NCI-H2196 (cell line): ENCODE results near the gene JAZF1.

Experiments used
- DNase-seq: peaks from one replicate; lab custom pipeline; 2025; ENCODE audit not compliant: unreplicated experiment; lab: John Stamatoyannopoulos, UW

Gene JAZF1

DNA sequence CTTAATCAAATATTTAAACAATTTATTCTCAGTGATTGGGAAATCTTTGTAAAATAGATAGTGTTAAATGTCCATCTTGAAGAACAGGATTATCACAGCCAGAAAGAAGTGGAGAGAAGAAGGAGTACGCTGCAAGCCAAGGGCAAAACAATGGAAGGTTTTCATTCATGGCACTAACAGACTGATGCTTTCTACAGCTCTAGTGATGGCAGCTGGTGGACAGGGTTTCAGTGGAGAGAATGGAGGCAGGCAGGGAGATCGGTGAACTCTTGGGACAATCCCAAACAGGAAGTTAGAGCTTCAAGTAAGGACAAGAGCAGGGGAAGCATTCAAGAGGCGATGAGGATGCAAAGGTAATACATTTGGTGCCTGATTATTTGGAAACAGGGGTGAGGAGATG, 207.0 kb downstream of the JAZF1 start:
- no peak for DNase-seq

DNA sequence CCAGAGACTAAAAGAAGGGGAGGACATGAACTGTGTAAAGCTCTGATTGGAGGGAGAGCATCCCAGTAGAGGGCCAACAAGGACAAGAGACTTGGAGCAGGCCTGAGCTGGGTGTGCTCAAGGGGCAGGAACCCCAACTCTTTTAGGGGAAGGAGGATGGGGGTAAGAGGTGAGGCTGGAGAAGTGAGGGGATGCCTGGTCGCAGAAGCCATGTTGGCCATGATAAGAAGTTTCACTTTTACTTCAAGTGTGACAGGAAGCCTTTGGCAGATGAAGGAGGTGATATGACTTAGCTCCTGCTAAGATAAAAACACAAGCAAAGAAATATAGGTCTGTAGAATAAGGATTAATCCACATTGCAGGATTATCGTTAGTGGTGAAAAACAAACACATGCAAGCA, 208.3 kb downstream of the JAZF1 start:
- no peak for DNase-seq

DNA sequence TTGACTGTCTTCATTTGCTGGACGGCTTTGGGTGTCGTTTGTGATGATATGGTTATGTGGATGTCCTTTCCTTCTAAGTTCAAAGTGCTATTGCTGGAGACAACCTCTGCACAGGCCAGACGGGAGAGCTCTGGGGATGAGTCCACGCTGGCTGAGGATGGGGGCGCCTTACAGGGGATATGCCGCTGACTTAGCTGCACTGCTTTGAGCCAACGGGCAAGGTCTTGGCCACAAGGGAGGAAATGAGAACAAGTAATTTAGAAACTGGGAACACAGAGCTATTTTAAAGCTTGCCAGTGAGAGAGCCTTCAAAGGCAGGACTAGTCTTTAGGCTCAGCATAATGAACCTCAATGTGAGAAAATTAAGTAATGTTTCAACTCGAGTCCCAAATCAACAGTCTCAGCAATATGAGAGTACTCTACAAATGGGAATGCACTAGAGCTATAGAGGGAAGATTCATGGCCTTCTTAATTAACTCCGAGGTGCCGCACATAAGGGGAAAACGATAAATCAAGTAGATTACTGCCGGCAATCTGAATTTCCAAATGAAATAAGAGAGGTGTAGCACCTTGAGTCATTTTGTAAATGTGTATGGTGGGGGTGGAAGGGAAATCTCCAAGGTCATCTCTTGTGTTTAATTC, 209.3 kb downstream of the JAZF1 start:
- DNase-seq: no peak

- DNase-seq: no peak
Observed at GRCh38 chr7:27970350-27970749, 210.2 kb downstream of the JAZF1 start.

GRCh38 chr7:27969346-27969745, 211.2 kb downstream of the JAZF1 start:
- no peak for DNase-seq

GRCh38 chr7:27967639-27968038, 213.0 kb downstream of the JAZF1 start:
- no peak for DNase-seq

DNA sequence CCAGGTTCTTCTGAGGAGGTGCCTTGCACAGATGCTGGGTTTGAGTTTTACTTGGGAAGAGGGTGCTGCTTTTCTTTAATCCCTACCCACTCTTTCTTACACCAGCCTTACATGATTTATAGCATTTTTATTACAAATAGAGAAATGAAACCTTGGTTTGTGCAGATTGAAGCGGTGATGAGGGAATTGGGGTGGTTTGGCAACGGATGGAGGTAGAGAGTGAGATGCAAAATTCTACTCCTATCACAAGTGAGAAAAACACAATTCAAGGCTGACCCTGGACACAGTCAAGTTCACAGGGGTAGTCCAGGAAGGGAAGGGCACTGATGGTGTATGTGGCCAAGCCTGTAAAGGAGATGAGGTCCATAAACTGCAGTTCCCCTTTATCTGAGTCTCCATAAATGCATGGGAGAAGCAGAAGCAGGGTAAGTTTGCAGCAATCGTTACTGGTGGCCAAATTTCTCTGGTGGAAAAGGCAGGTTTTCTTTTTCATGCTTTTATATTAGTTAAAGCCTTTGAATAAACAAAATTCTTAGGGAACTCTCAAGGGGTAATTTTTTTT, 214.3 kb downstream of the JAZF1 start:
- no peak for DNase-seq

DNA sequence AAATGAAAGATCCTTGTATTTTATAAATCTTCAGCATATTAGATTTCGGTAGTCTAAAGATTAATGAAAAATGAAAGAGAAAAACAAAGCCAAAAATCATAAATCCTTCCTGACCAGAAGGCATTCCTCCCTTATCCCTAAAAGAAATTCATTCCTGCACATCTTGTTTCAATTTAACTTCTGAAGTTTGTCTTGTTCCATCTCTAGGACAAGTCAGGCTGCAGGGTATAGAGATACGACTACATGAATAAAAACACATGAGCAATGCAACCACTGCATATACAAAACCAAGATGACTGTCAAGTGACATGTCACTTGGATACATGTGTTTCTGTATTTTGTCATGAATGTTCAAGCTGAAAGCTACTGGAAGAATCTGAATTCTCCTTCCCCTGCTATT, 214.9 kb downstream of the JAZF1 start:
- DNase-seq: no peak

- DNase-seq: no peak
Observed at GRCh38 chr7:27964820-27965219, 215.8 kb downstream of the JAZF1 start.

GRCh38 chr7:27963056-27963455, 217.5 kb downstream of the JAZF1 start:
- DNase-seq: no peak

GRCh38 chr7:27962273-27962672, 218.3 kb downstream of the JAZF1 start:
- DNase-seq: no peak

GRCh38 chr7:27961255-27961654, 219.3 kb downstream of the JAZF1 start:
- no peak for DNase-seq

DNA sequence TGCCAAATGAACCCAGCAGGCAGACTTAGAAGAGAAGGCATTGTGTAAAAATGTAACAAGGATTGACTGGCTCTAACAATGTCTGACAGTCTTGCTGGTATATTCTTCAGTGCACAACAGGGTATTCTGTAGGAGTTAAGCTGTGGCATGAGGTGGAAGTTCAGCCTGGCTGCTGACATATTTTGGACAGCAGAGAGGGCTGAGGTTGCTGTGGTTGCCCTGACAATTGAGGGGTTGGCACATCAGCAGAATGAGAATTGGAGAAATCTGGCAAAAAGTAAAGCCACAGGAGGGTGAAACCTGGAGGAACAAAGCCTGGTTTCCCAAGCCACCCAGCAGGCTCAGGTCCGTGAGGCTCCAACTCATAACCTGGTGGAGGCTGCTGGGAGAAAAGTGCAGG, 220.2 kb downstream of the JAZF1 start:
- no peak for DNase-seq

DNA sequence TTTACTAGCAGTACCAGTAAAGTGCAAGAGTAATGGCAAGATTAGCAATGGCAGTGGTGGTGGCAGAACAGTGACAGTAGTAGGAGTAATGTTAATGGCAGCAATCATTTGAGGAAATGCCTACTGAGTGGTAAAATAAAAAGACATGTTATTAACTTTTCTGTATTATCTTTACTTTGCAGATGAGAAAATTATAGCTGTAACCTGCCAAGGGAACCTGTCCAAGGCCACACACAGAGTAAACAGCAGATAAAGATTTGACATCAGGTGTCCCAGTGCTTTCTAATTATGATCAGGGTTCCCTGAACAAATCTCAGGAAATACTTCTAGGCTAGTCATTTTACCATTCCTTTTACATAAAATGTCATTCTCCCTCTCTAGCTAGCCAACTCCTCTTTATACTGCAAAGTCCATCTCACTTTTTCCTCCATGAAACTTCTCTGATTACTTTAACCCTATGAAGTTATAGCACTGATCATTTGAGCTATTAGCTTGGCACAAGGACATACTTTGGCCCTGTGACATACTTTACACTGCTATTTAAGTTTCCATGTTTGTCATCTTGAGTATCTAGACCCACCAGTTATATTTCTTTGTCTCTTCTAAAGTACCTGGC, 221.6 kb downstream of the JAZF1 start:
- DNase-seq: no peak

- DNase-seq: no peak
Observed at GRCh38 chr7:27955596-27955995, 225.0 kb downstream of the JAZF1 start.

- no peak for DNase-seq
Observed at GRCh38 chr7:27955011-27955410, 225.6 kb downstream of the JAZF1 start.

GRCh38 chr7:27953777-27954176, 226.8 kb downstream of the JAZF1 start:
- no peak for DNase-seq

DNA sequence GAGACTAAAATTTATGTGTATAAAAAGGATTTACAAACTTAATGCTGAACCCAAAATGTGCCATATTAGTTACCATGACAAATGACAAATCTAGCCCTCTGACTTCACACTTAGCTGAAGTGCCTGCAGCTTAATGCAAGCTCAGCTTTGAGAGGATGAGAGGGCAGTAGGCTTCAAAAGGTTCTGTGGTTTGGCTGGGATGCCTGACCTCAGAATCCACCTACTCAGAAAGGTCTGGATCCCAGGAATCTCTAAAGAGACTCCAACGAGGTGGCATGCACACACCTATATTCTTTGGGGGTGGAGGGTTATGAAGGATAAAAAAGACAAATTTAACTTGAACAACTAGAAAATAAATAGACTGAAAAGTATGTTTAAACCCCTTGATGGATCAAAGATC, 227.2 kb downstream of the JAZF1 start:
- DNase-seq: no peak

DNA sequence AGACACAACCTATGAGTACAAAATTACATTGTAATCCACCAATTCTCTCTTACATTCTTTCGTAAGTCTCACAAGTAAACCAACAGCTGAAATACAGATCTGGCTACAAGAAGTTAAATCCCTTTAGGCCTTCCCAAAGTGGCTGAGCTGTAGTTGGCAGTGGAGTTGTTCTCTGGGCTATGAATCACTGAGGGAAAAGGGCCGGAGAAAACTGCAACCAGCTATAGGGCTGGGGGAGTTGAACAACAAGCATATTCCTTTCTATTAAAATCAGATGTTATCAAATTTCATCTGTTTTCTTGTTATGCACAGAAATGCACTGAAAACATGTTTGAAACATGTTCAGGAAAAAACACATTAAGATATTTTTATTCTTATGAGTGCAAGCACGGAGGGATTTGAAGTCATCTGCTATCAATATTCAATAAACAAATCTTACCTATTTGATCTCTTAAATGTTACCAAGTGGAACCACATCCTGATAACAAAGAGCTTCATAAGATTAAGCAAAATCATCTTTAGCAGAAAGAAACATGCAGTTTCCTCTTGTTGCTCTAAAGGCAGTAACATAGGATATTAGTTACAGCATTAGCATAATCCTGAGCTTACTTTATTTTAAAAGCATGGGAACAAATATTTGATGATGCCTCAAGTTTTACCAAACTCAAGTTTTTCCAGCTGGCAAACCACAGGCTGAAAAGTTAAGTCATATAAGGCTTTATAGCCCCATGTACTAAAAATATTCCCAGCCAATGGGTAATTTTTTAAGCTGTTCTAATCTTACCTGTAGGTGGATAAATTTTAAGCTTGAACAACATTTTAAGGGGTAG, 227.9 kb downstream of the JAZF1 start:
- DNase-seq: no peak

DNA sequence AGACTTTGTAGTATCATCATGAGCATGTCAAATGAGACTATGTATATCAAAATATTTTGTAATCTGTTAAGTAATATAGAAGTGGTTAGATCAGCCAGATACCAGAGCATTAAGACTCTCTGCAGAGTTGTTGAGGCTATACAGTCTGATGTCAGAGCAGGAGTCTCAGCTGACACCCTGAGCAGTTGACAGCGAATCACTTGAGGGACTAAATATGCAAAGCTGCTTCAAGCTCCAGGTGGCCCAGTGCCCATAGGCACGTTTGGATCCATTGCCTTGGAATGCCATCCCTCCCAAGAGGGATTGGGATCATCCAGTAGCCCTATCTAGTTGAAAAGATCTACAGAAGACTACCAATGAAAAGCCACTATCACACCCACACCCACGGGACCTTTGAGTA, 230.5 kb downstream of the JAZF1 start:
- DNase-seq: no peak

DNA sequence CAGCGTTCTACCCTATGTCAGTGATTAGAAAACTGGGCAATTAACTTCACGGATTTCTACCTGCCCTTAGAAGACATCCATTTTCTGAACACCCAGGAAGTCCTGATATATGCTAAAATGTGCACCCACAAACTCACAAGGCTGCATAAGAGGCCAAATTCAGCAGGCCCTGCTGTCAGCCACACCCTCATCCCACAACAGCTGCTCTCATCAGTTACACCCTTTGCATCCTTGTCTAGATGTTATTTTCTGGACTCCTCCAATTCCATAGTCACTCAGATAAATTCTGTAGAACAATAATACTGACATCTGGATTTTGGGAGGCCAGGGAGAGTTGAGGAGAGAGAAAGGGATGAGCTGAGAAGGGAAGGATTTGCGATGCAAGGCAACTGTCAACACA, 231.7 kb downstream of the JAZF1 start:
- DNase-seq: no peak
